Erythroblast (primary cell): Measurements from ENCODE around the gene ADD3.

ENCODE experiments used
- GATA1 ChIP-seq: IDR thresholded peaks from 2 replicates; pipeline ENCODE4 v1.6.1; 2011; ENCODE audit warnings: low read depth, mild to moderate bottlenecking, control low read depth, low read length, moderate library complexity
- POLR2A ChIP-seq: IDR thresholded peaks from 2 replicates; pipeline ENCODE4 v1.6.1; 2011; ENCODE audit warnings: mild to moderate bottlenecking, low read length

- TF ChIP-seq POLR2A (no peak), GATA1 (no peak)
Observed at GRCh38 chr10:110074298-110074697, 66.5 kb downstream of the ADD3 start.
